Osteocyte (in vitro differentiated cells): Measurements from ENCODE around the gene STX10. TPM values are rescaled to one million over a fixed set of nuclear protein-coding genes. Genes with fewer than 3 reads are reported as not detected.

ENCODE experiments used
- DNase-seq: peaks from one replicate; pipeline ENCODE4 v3.0.0; 2021; ENCODE audit warnings: mixed read lengths; ENCODE audit not compliant: unreplicated experiment; ENCODE audit errors: extremely low spot score
- H3K27ac Mint-ChIP-seq: one replicate; pipeline ENCODE4 v1.8.0; 2021; ENCODE audit warnings: mild to moderate bottlenecking, mixed read lengths; ENCODE audit not compliant: unreplicated experiment
- H3K27me3 Mint-ChIP-seq: one replicate; pipeline ENCODE4 v1.8.0; 2021; ENCODE audit warnings: mixed read lengths; ENCODE audit not compliant: unreplicated experiment
- H3K36me3 Mint-ChIP-seq: one replicate; pipeline ENCODE4 v1.8.0; 2021; ENCODE audit warnings: mixed read lengths; ENCODE audit not compliant: unreplicated experiment
- H3K4me1 Mint-ChIP-seq: one replicate; pipeline ENCODE4 v1.8.0; 2021; ENCODE audit warnings: mixed read lengths; ENCODE audit not compliant: unreplicated experiment
- H3K4me3 Mint-ChIP-seq: one replicate; pipeline ENCODE4 v1.8.0; 2021; ENCODE audit warnings: mild to moderate bottlenecking, moderate library complexity, mixed read lengths; ENCODE audit not compliant: unreplicated experiment
- H3K9me3 Mint-ChIP-seq: one replicate; pipeline ENCODE4 v1.8.0; 2021; ENCODE audit warnings: mixed read lengths; ENCODE audit not compliant: unreplicated experiment
- CTCF ChIP-seq: fragments of 200-600 bp; sonication (generic); IDR thresholded peaks from 2 replicates; pipeline ENCODE4 v1.5.0; 2021; ENCODE audit warnings: antibody characterized with exemption, mild to moderate bottlenecking, moderate library complexity
- total RNA-seq: library from RNA; stranded (reverse); gene quantifications from 2 replicates; pipeline ENCODE4 v1.2.1, GENCODE V29; 2021

The STX10 gene
- total RNA-seq, 1 donor from 2014 or later, result 50.5 TPM

DNA sequence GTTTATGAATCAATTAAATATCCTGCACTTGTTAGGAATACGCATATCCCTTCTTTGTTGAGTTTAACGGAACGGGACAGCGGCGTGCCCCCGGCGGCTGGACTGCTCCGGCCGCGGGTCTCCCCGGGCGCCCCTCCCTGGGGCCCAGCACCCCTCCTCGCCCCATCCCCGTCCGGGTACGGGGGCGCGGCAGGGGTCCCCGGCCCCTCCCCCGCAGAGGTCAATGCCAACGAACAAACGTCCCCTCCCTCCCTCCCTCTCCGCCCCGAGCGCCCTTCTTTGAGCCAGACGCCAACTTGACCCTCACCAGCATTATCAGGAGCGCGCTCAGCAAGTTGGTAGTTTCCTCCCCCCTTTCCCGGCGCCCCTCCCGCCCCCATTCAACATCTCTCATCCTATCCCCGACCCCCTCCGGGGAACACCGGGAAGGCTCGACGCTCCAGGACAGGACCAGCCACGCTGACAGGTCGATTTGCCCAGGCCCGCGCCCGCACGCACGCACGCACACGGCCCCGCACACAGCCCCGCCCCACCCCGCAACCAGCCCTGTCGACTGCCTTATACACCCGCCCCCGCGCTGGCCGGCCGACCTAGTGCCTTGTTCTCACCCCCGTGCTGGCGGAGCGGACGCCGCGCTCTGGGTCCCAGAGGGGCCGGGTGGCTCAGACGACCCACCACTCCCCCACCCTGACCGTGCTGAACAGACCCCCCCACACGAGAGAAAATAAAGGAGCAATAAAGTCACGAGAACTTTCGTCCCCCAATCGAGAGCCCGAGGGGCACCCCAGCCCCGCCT is 52.5 kb downstream of the STX10 start:
- Mint-ChIP-seq H3K4me1 (peaks cover 41% of the 10 kb centered on the region), H3K27me3 (peaks cover 19% of the 10 kb centered on the region), H3K4me3 (no peak overlapping the region), H3K36me3 (peaks cover 5% of the 10 kb centered on the region), H3K27ac (no peak overlapping the region), H3K9me3 (no peaks in the 10 kb centered on the region)
- TF ChIP-seq CTCF, result no peak
- no peak for DNase-seq

- DNase-seq, result no peak
- Mint-ChIP-seq H3K27ac (peak overlapping the region; percentile 23), H3K4me1 (peaks cover 43% of the 10 kb centered on the region), H3K36me3 (peaks cover 5% of the 10 kb centered on the region), H3K9me3 (no peaks in the 10 kb centered on the region), H3K27me3 (peaks cover 19% of the 10 kb centered on the region), H3K4me3 (peak overlapping the region; percentile 2)
- TF ChIP-seq CTCF, result no peak
These were observed 53.1 kb downstream of the STX10 start for GRCh38 chr19:13097033-13097462.

DNA sequence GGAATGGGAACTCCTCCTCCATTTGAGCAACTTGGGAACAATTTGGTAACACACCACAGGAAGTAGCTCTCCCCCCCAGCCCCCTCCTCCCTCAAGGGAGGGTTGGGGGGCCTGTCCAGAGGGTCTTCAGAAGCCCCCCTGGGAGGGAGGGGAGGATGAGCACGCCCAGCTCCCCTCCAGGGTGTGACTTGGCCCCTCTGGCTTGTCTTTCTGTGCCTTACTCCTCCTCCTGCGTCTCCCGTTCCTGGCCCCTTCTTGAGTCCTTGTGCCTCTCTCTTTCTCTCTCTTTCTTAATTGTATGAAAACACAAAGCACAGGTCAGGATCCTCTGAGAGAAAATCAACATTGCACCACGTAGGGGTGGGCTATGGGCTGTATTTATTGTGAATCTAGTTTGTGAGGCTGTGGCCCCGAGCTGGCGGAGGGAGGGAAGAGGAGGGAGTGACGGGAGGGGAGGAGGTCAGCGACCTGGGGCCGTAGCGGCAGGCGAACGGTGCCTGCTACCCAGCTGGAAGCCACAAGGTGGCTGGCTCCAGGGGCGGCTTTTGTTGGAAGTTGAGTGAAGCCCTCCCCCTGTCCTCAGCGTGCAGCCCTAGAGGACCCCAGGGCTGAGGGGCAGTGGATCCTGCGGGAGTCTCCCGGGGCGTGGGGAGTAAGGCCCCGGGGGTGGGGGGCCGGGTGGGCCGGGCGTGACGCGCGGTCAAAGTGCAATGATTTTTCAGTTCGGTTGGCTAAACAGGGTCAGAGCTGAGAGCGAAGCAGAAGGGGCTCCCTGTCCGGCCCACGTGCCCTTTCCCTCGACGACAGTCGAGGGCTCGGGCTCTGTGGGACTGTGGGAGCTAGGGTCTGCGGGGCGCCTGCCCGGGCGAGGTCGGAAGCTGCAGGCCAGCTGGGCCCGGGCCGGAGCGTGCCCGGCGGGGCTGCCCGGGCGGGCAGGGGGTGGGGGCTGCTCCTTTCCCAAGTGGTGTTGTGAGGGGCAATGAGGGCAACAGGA is 53.9 kb downstream of the STX10 start:
- Mint-ChIP-seq H3K36me3 (peaks cover 5% of the 10 kb centered on the region), H3K4me1 (peaks cover 51% of the 10 kb centered on the region), H3K27ac (no peak overlapping the region), H3K27me3 (peaks cover 19% of the 10 kb centered on the region), H3K9me3 (no peaks in the 10 kb centered on the region), H3K4me3 (no peak overlapping the region)
- no peak for DNase-seq
- TF ChIP-seq CTCF, result peak; percentile 5

DNA sequence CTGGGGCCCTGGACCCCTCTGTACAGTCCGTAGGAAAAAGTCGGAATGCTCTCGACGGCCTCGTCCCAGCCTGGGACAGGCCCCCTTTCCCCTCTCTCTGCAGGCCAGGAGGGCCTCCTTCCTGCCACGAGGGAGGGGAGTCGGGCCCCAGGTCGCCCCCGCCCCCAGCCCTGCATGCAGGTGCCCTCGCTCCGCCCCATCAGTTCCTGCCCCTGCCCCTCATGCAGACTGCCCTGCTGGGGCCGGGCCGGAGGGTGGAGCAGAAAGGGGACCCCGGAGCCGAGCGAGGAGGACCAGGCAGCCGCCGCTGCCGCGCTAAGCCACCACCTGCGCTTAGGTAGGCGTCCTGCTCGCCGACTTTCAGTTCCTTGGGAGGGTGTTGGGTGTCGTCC is 54.8 kb downstream of the STX10 start:
- no peak for DNase-seq
- Mint-ChIP-seq H3K4me3 (no peak overlapping the region), H3K27me3 (peaks cover 19% of the 10 kb centered on the region), H3K4me1 (peaks cover 60% of the 10 kb centered on the region), H3K9me3 (no peaks in the 10 kb centered on the region), H3K27ac (no peak overlapping the region), H3K36me3 (peaks cover 5% of the 10 kb centered on the region)
- TF ChIP-seq CTCF, result no peak
